Endothelial cell (in vitro differentiated cells): ENCODE measurements around the gene PPP1R14C. TPM values are rescaled to one million over a fixed set of nuclear protein-coding genes. Genes with fewer than 3 reads are reported as not detected.

Experiments used
- DNase-seq: peaks from one replicate; pipeline ENCODE4 v3.0.0; 2021; ENCODE audit warnings: low spot score
- H3K27ac Mint-ChIP-seq: one replicate; pipeline ENCODE4 v1.8.0; 2021; ENCODE audit warnings: mixed read lengths, inconsistent platforms; ENCODE audit not compliant: unreplicated experiment
- H3K27me3 Mint-ChIP-seq: one replicate; pipeline ENCODE4 v1.8.0; 2021; ENCODE audit warnings: mild to moderate bottlenecking, moderate library complexity, mixed read lengths, inconsistent platforms; ENCODE audit not compliant: unreplicated experiment
- H3K36me3 Mint-ChIP-seq: one replicate; pipeline ENCODE4 v1.8.0; 2021; ENCODE audit warnings: mild to moderate bottlenecking, low read depth, mixed read lengths, inconsistent platforms; ENCODE audit not compliant: unreplicated experiment
- H3K4me1 Mint-ChIP-seq: one replicate; pipeline ENCODE4 v1.8.0; 2021; ENCODE audit warnings: mild to moderate bottlenecking, mixed read lengths, inconsistent platforms; ENCODE audit not compliant: unreplicated experiment
- H3K4me3 Mint-ChIP-seq: one replicate; pipeline ENCODE4 v1.8.0; 2021; ENCODE audit warnings: mild to moderate bottlenecking, mixed read lengths, inconsistent platforms; ENCODE audit not compliant: unreplicated experiment
- H3K9me3 Mint-ChIP-seq: one replicate; pipeline ENCODE4 v1.8.0; 2021; ENCODE audit warnings: mixed read lengths, inconsistent platforms; ENCODE audit not compliant: unreplicated experiment
- CTCF ChIP-seq: fragments of 200-600 bp; sonication (generic); IDR thresholded peaks from one replicate; pipeline ENCODE4 v1.5.0; 2021; ENCODE audit warnings: antibody characterized with exemption; ENCODE audit not compliant: unreplicated experiment
- total RNA-seq: library from RNA; stranded (reverse); fragmentation: NEBNext Ultra II Directional; extraction: Animal tissue kit (Norgen Biotek cat#: 25700); gene quantifications from one replicate; pipeline ENCODE4 v1.2.1, GENCODE V29; 2021; ENCODE audit not compliant: unreplicated experiment

PPP1R14C gene
- total RNA-seq, 1 donor from 2014 or later, result 2.5 TPM

- no peak for TF ChIP-seq CTCF
- H3K27ac Mint-ChIP-seq, result no peak overlapping the region
- no peak overlapping the region for H3K4me3 Mint-ChIP-seq
- no peaks in the 10 kb centered on the region for H3K36me3 Mint-ChIP-seq
- H3K27me3 Mint-ChIP-seq, result peaks cover 4% of the 10 kb centered on the region
- H3K9me3 Mint-ChIP-seq, result no peaks in the 10 kb centered on the region
- no peak for DNase-seq
- H3K4me1 Mint-ChIP-seq, result no peaks in the 10 kb centered on the region
These were observed 115.5 kb downstream of the PPP1R14C start for GRCh38 chr6:150258381-150258780.

DNA sequence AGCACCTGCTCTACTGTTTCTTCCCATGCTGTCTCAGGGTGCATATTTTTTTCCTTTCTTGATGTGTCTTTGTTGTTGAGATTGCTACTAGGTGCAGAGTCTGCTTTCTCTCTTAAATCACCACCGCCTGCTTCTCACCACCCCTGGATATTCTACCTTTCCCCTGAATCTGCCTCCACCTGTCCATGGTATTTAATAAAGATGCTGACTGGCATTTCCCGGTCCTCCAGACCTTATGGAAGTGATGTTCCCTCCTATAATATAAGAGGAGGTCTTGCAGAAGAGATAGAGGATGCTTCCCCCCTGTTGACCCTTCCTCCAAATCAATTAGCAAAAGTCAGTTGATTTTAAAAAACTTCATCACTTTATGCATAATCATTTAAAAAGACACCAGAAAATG lies 118.1 kb downstream of the PPP1R14C start:
- DNase-seq, result no peak
- H3K27ac Mint-ChIP-seq, result no peak overlapping the region
- no peaks in the 10 kb centered on the region for H3K4me1 Mint-ChIP-seq
- no peak overlapping the region for H3K4me3 Mint-ChIP-seq
- no peak for TF ChIP-seq CTCF
- H3K27me3 Mint-ChIP-seq, result peaks cover 3% of the 10 kb centered on the region
- no peaks in the 10 kb centered on the region for H3K9me3 Mint-ChIP-seq
- H3K36me3 Mint-ChIP-seq, result no peaks in the 10 kb centered on the region

DNA sequence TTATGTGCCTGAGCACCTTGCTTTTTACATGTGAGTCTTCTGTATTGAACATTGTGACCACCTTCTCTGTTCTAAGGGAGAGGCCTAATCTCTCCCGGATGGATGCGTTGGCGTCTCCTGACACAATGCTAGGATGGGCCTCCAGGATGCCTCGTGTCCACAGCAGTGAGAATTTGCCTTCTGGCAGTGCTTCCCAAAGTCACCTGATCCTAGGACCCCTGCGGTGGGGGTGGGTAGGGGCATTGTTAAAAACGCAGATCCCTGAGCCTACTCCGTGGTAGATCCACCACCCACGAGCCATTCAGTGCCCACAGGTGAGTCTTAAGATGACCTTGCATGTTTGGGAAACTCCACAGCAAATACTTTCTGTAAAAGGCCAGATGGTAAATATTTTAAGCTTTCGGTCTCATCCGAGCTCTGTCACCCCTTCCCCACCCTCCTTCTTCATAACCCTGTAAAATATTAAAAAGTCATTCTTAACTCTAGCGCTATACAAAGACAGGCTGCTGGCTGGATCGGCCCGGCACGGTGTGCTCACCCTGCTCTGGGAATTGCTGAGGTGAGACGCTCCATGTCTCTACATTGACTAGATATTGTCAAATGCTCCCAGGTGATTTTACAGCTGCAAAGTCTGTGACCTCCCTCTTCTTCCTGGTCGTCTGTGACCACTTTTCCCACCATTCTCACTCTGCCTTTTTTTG lies 119.3 kb downstream of the PPP1R14C start:
- no peak for TF ChIP-seq CTCF
- DNase-seq, result no peak
- Mint-ChIP-seq H3K4me1 (no peaks in the 10 kb centered on the region), H3K9me3 (no peaks in the 10 kb centered on the region), H3K27ac (no peak overlapping the region), H3K27me3 (no peaks in the 10 kb centered on the region), H3K4me3 (no peak overlapping the region), H3K36me3 (no peaks in the 10 kb centered on the region)

- no peaks in the 10 kb centered on the region for H3K4me1 Mint-ChIP-seq
- H3K36me3 Mint-ChIP-seq, result no peaks in the 10 kb centered on the region
- H3K27me3 Mint-ChIP-seq, result no peaks in the 10 kb centered on the region
These were observed 121.0 kb downstream of the PPP1R14C start for GRCh38 chr6:150263765-150264404.

More at GRCh38 chr6:150263765-150264404, 121.0 kb downstream of the PPP1R14C start:
- TF ChIP-seq CTCF, result no peak
- Mint-ChIP-seq H3K4me3 (no peak overlapping the region), H3K27ac (no peak overlapping the region), H3K9me3 (no peaks in the 10 kb centered on the region)
- DNase-seq, result no peak
